Astrocyte of the hippocampus (primary cell): ENCODE data around the gene ANG.

Experiments
- DNase-seq: peaks from one replicate; pipeline ENCODE4 v3.0.0; 2011; ENCODE audit warnings: low read depth, low spot score

ANG gene

DNA sequence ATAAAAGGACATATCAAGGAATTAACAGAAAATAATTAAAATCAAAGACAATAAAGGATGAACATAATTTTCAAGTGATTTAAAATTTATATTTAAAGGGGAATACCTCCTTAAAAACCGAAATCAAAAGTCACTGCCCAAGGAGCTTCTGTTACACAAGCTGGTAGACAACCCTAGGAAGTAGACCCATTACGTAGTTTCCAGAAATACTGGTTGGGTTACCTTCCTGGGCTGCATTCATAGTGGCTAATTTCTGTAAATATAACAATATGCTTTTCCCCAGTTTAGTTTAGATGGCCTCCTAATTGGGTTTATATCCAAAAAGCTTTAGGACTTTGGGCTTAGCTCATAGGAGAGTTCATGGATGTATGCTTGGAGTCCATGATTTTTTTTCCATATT, 55.0 kb downstream of the ANG start:
- no peak for DNase-seq
